Panc1 (cell line): Measurements from ENCODE around the gene ATP5F1D. TPM values are rescaled to one million over a fixed set of nuclear protein-coding genes. Genes with fewer than 3 reads are reported as not detected.
A peak's percentile ranks its signal among the peaks of the same experiment; 100 is the strongest.
"Not testable (repeated sequence)": the region's sequence is repeated elsewhere in the genome, so short reads cannot be mapped to it uniquely, and the experiment has no call there.

ENCODE experiments used
- ATAC-seq: fragments of 200-7000 bp; cut with Tn5 transposase; 2 replicates; pipeline ENCODE4 v1.9.1; 2020; ENCODE audit warnings: mild to moderate bottlenecking, moderate library complexity
- BruUV-seq: library from RNA; stranded (reverse); fragments of 400-500 nt; replicated peaks from 2 replicates; lab custom pipeline; 2021; lab: Mats Ljungman, UMichigan
- CTCF ChIA-PET: fragments of 300-600 bp; sonication (Branson Sonifier 250); formaldehyde crosslinking; loops from one replicate; lab custom pipeline; 2022; ENCODE audit warnings: antibody characterized with exemption; lab: Charles Lee
- POLR2A ChIA-PET: fragments of 300-600 bp; sonication (Branson Sonifier 250); formaldehyde crosslinking; loops from one replicate; lab custom pipeline; 2022; ENCODE audit warnings: antibody characterized with exemption; lab: Charles Lee
- DNase-seq: peaks from one replicate; pipeline ENCODE4 v3.0.0-alpha.2; 2010; ENCODE audit warnings: low read depth, low spot score
- H3K27ac ChIP-seq: 2 replicates; pipeline ENCODE4 v1.5.1; 2011; ENCODE audit warnings: mild to moderate bottlenecking, low read length, inconsistent platforms
- H3K27me3 ChIP-seq: fragments of 200-500 bp; sonication (Bioruptor generic); 2 replicates; pipeline ENCODE4 v1.6.0; 2014; ENCODE audit warnings: low read length, inconsistent platforms; ENCODE audit not compliant: control insufficient read depth, insufficient read depth
- H3K36me3 ChIP-seq: fragments of 200-500 bp; sonication (Bioruptor generic); 2 replicates; pipeline ENCODE4 v1.5.1; 2014; ENCODE audit warnings: inconsistent platforms, mild to moderate bottlenecking, low read length, moderate library complexity; ENCODE audit not compliant: control insufficient read depth, insufficient read depth
- H3K4me1 ChIP-seq: 2 replicates; pipeline ENCODE4 v1.5.1; 2011; ENCODE audit warnings: inconsistent platforms, mild to moderate bottlenecking, low read length, moderate library complexity; ENCODE audit not compliant: control insufficient read depth, insufficient read depth
- H3K4me3 ChIP-seq, 2 experiments: 2 replicates each; pipeline ENCODE4 v1.5.1; 2011 to 2012; ENCODE audit warnings: low read depth in 2 of 2, low read length in 2 of 2, mild to moderate bottlenecking in 2 of 2, inconsistent platforms in 1 of 2, moderate library complexity in 1 of 2
- H3K9me3 ChIP-seq: fragments of 200-500 bp; sonication (Bioruptor generic); 2 replicates; pipeline ENCODE4 v1.5.1; 2014; ENCODE audit warnings: low read depth, mild to moderate bottlenecking, inconsistent platforms, low read length, moderate library complexity; ENCODE audit not compliant: control insufficient read depth, insufficient read depth
- POLR2AphosphoS5 ChIP-seq: IDR thresholded peaks from 2 replicates; pipeline ENCODE4 v1.6.1; 2012; ENCODE audit warnings: mild to moderate bottlenecking, low read depth, low read length, moderate library complexity
- SIN3A ChIP-seq: IDR thresholded peaks from 2 replicates; pipeline ENCODE4 v1.6.1; 2012; ENCODE audit warnings: low read depth, mild to moderate bottlenecking, low read length, moderate library complexity, borderline replicate concordance; ENCODE audit not compliant: insufficient read depth
- TCF7L2 ChIP-seq: IDR thresholded peaks from 2 replicates; pipeline ENCODE4 v1.6.1; 2011; ENCODE audit warnings: mild to moderate bottlenecking, low read depth, low read length, inconsistent platforms
- in situ Hi-C: cut with HindIII; loops from 2 replicates; pipeline ENCODE4 v1.10.0; 2016; ENCODE audit warnings: low sequenced_read_pairs, low pct_unique_long_range_greater_than_20kb
- intact Hi-C: fragments of 100-400 bp; cut with micrococcal nuclease; formaldehyde crosslinking; loops from one replicate; pipeline ENCODE4 v1.10.0; 2022; ENCODE audit not compliant: unreplicated experiment
- total RNA-seq: library from RNA; stranded (reverse); gene quantifications from one replicate; pipeline ENCODE4 v1.2.1, GENCODE V29; 2021; ENCODE audit not compliant: unreplicated experiment
- TF ChIP-seq, protein P1 (sequence below): fragments of 450-650 bp; IDR thresholded peaks from 2 replicates; pipeline ENCODE4 v1.5.1; 2017; ENCODE audit warnings: mild to moderate bottlenecking
- TF ChIP-seq, protein P2 (sequence below), 2 experiments: IDR thresholded peaks; 2 replicates each; pipeline ENCODE4 v1.6.1; 2011 to 2012; ENCODE audit warnings: low read depth in 2 of 2, control low read depth in 1 of 2, low read length in 1 of 2, mild to moderate bottlenecking in 1 of 2, moderate library complexity in 1 of 2; ENCODE audit not compliant: insufficient read depth in 1 of 2

The ATP5F1D gene
- total RNA-seq, 1 experiment from 2014 or later = 218 TPM

DNA sequence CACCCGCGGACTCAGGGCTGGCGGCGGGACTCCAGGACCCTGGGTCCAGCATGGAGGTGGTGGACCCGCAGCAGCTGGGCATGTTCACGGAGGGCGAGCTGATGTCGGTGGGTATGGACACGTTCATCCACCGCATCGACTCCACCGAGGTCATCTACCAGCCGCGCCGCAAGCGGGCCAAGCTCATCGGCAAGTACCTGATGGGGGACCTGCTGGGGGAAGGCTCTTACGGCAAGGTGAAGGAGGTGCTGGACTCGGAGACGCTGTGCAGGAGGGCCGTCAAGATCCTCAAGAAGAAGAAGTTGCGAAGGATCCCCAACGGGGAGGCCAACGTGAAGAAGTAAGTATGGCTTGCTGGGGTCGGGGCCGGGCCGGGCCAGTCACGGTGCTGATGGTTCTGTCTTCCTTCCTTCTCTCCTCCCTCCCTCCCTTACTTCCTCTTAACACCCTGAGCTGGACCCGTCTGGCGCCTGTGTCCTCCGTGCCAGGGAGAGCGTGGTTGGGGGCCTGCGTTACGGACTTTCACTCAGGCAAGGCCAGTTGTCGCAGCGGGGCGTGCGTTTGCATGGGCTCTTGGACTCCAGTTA lies 34.6 kb upstream of the ATP5F1D start:
- TSS peak; percentile 79 for BruUV-seq
- no peak for TF ChIP-seq POLR2AphosphoS5
- TF ChIP-seq, protein P1, sequence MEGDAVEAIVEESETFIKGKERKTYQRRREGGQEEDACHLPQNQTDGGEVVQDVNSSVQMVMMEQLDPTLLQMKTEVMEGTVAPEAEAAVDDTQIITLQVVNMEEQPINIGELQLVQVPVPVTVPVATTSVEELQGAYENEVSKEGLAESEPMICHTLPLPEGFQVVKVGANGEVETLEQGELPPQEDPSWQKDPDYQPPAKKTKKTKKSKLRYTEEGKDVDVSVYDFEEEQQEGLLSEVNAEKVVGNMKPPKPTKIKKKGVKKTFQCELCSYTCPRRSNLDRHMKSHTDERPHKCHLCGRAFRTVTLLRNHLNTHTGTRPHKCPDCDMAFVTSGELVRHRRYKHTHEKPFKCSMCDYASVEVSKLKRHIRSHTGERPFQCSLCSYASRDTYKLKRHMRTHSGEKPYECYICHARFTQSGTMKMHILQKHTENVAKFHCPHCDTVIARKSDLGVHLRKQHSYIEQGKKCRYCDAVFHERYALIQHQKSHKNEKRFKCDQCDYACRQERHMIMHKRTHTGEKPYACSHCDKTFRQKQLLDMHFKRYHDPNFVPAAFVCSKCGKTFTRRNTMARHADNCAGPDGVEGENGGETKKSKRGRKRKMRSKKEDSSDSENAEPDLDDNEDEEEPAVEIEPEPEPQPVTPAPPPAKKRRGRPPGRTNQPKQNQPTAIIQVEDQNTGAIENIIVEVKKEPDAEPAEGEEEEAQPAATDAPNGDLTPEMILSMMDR = no peak
- no peak for TF ChIP-seq TCF7L2
- TF ChIP-seq, protein P2, sequence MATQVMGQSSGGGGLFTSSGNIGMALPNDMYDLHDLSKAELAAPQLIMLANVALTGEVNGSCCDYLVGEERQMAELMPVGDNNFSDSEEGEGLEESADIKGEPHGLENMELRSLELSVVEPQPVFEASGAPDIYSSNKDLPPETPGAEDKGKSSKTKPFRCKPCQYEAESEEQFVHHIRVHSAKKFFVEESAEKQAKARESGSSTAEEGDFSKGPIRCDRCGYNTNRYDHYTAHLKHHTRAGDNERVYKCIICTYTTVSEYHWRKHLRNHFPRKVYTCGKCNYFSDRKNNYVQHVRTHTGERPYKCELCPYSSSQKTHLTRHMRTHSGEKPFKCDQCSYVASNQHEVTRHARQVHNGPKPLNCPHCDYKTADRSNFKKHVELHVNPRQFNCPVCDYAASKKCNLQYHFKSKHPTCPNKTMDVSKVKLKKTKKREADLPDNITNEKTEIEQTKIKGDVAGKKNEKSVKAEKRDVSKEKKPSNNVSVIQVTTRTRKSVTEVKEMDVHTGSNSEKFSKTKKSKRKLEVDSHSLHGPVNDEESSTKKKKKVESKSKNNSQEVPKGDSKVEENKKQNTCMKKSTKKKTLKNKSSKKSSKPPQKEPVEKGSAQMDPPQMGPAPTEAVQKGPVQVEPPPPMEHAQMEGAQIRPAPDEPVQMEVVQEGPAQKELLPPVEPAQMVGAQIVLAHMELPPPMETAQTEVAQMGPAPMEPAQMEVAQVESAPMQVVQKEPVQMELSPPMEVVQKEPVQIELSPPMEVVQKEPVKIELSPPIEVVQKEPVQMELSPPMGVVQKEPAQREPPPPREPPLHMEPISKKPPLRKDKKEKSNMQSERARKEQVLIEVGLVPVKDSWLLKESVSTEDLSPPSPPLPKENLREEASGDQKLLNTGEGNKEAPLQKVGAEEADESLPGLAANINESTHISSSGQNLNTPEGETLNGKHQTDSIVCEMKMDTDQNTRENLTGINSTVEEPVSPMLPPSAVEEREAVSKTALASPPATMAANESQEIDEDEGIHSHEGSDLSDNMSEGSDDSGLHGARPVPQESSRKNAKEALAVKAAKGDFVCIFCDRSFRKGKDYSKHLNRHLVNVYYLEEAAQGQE (IDR thresholded peaks at IDR 0.05; ENCODE audit: insufficient read depth in 1 of 2, low read depth in 2 of 2, low read length in 1 of 2) = no peak
- TF ChIP-seq SIN3A = no peak
- peaks cover 33% of the 10 kb centered on the region for H3K4me1 ChIP-seq
- DNase-seq (no peak), ATAC-seq (peak; percentile 32)
- peak overlapping the region; percentile 94 for H3K27ac ChIP-seq
- H3K9me3 ChIP-seq = no peaks in the 10 kb centered on the region
- ChIA-PET CTCF (no interaction called here), POLR2A (no interaction called here)
- no peaks in the 10 kb centered on the region for H3K27me3 ChIP-seq
- peak overlapping the region; percentile 80 to 82 for H3K4me3 ChIP-seq
- H3K36me3 ChIP-seq = no peaks in the 10 kb centered on the region; the same call in none of the 2 replicates
- in situ Hi-C loops = no loop called here
- intact Hi-C loops = no loop called here

DNA sequence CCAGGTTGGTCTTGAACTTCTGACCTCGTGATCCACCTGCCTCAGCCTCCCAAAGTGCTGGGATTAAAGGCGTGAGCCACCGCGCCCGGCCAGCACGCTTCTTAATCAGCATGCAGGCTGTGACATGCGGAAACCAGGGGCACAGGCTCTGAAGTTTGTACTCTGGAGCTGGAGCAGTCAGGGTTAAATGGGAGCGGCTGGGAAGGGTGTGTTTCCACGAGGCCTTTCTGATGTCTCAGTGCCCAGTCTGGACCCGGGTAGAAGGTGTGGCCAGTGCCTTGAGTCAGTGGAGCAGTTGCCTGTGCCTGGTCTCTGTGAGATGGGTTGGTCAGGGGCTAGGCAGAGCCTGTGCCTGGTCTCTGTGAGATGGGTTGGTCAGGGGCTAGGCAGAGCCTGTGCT lies 32.7 kb upstream of the ATP5F1D start:
- DNase-seq, POLR2A ChIA-PET, BruUV-seq, H3K9me3 ChIP-seq, H3K36me3 ChIP-seq, intact Hi-C loops, in situ Hi-C loops, H3K27me3 ChIP-seq, CTCF ChIA-PET, ATAC-seq: not testable (repeated sequence)
- Histone ChIP-seq H3K4me3 (peak overlapping the region; percentile 80 to 82), H3K4me1 (peaks cover 33% of the 10 kb centered on the region), H3K27ac (peak overlapping the region; percentile 61)

DNA sequence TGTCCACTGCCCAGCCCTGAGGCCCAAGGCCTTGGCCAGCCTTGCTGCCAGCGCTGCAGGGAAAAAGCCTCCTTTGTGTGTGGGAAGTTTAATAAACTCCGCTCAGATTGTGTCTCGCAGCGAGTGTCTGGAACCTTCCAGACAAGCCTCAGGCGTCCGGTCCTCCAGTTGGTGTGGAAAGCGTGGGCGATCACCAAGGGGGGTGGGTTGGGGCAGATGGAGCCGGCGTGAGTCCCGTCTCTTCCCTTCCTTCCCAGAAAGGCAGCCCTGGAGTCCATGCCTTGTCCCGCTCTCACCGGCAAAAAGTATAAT lies 31.4 kb upstream of the ATP5F1D start:
- CTCF ChIA-PET = interaction anchor here (0.6 kb wide), 1 partner anchor 42 kb away, joined by 3 read pairs; no protein-coding TSS in a partner anchor
- Histone ChIP-seq H3K36me3 (no peaks in the 10 kb centered on the region; the same call in none of the 2 replicates), H3K4me3 (peak overlapping the region in 1 of 2 experiments; percentile 16; a peak in 2 of 4 replicates), H3K27ac (peak overlapping the region; percentile 46), H3K9me3 (no peaks in the 10 kb centered on the region), H3K27me3 (no peaks in the 10 kb centered on the region), H3K4me1 (peaks cover 41% of the 10 kb centered on the region)
- POLR2A ChIA-PET = no interaction called here
- BruUV-seq = no TSS peak
- in situ Hi-C loops (no loop called here), intact Hi-C loops (no loop called here)
- DNase-seq = no peak
- no peak for ATAC-seq
- TF ChIP-seq, protein P2 (IDR thresholded peaks at IDR 0.05; ENCODE audit: insufficient read depth in 1 of 2, low read depth in 2 of 2, low read length in 1 of 2) = no peak
- no peak for TF ChIP-seq POLR2AphosphoS5
- TF ChIP-seq, protein P1 = no peak
- no peak for TF ChIP-seq SIN3A
- TF ChIP-seq TCF7L2 = no peak
